Nephron (organoid): ENCODE data around the gene FAM222A.

ENCODE experiments used
- H3K27ac Mint-ChIP-seq, 3 experiments: 2 replicates each; pipeline ENCODE4 v1.8.0; 2020; ENCODE audit warnings: mixed read lengths in 3 of 3, mild to moderate bottlenecking in 2 of 3, moderate library complexity in 1 of 3
- H3K27me3 Mint-ChIP-seq: 2 replicates; pipeline ENCODE4 v1.8.0; 2021; ENCODE audit warnings: low read depth, mild to moderate bottlenecking, moderate library complexity, mixed read lengths
- H3K36me3 Mint-ChIP-seq: 2 replicates; pipeline ENCODE4 v1.8.0; 2020; ENCODE audit warnings: low read depth, mixed read lengths
- H3K4me1 Mint-ChIP-seq: 2 replicates; pipeline ENCODE4 v1.8.0; 2020; ENCODE audit warnings: mixed read lengths
- H3K4me3 Mint-ChIP-seq, 3 experiments: 2 replicates each; pipeline ENCODE4 v1.8.0; 2020; ENCODE audit warnings: mild to moderate bottlenecking in 3 of 3, mixed read lengths in 3 of 3, moderate library complexity in 2 of 3
- H3K9me3 Mint-ChIP-seq: 2 replicates; pipeline ENCODE4 v1.8.0; 2020; ENCODE audit warnings: mixed read lengths
- CTCF ChIP-seq, 3 experiments: fragments of 200-600 bp; sonication (generic); IDR thresholded peaks; one replicate each; pipeline ENCODE4 v1.5.0; 2021; ENCODE audit warnings: antibody characterized with exemption in 3 of 3; ENCODE audit not compliant: unreplicated experiment in 3 of 3

FAM222A gene

GRCh38 chr12:109807954-109808643, 94.5 kb downstream of the FAM222A start:
- no peak overlapping the region for H3K27ac Mint-ChIP-seq
- no peaks in the 10 kb centered on the region for H3K9me3 Mint-ChIP-seq
- H3K27me3 Mint-ChIP-seq = no peaks in the 10 kb centered on the region
- no peaks in the 10 kb centered on the region for H3K36me3 Mint-ChIP-seq
- H3K4me3 Mint-ChIP-seq = no peak overlapping the region
- no peaks in the 10 kb centered on the region for H3K4me1 Mint-ChIP-seq
- no peak for TF ChIP-seq CTCF (IDR thresholded peaks at IDR 0.05; ENCODE audit: unreplicated experiment in 3 of 3)

- Mint-ChIP-seq H3K36me3 (no peaks in the 10 kb centered on the region), H3K4me3 (no peak overlapping the region), H3K4me1 (no peaks in the 10 kb centered on the region), H3K27ac (no peak overlapping the region), H3K27me3 (no peaks in the 10 kb centered on the region), H3K9me3 (no peaks in the 10 kb centered on the region)
- no peak for TF ChIP-seq CTCF (IDR thresholded peaks at IDR 0.05; ENCODE audit: unreplicated experiment in 3 of 3)
These were observed 95.4 kb downstream of the FAM222A start for GRCh38 chr12:109808876-109809646.

GRCh38 chr12:109810954-109811623, 97.5 kb downstream of the FAM222A start:
- H3K27me3 Mint-ChIP-seq = no peaks in the 10 kb centered on the region
- no peaks in the 10 kb centered on the region for H3K36me3 Mint-ChIP-seq
- no peak overlapping the region for H3K4me3 Mint-ChIP-seq
- TF ChIP-seq CTCF (IDR thresholded peaks at IDR 0.05; ENCODE audit: unreplicated experiment in 3 of 3) = no peak
- H3K27ac Mint-ChIP-seq = no peak overlapping the region
- H3K9me3 Mint-ChIP-seq = no peaks in the 10 kb centered on the region
- no peaks in the 10 kb centered on the region for H3K4me1 Mint-ChIP-seq

GRCh38 chr12:109811624-109811995, 98.0 kb downstream of the FAM222A start:
- H3K36me3 Mint-ChIP-seq = no peaks in the 10 kb centered on the region
- no peak for TF ChIP-seq CTCF (IDR thresholded peaks at IDR 0.05; ENCODE audit: unreplicated experiment in 3 of 3)
- H3K4me3 Mint-ChIP-seq = no peak overlapping the region
- no peaks in the 10 kb centered on the region for H3K9me3 Mint-ChIP-seq
- no peak overlapping the region for H3K27ac Mint-ChIP-seq
- no peaks in the 10 kb centered on the region for H3K27me3 Mint-ChIP-seq
- no peaks in the 10 kb centered on the region for H3K4me1 Mint-ChIP-seq

- Mint-ChIP-seq H3K9me3 (no peaks in the 10 kb centered on the region), H3K36me3 (no peaks in the 10 kb centered on the region), H3K4me1 (no peaks in the 10 kb centered on the region), H3K27ac (no peak overlapping the region), H3K4me3 (no peak overlapping the region), H3K27me3 (no peaks in the 10 kb centered on the region)
- TF ChIP-seq CTCF (IDR thresholded peaks at IDR 0.05; ENCODE audit: unreplicated experiment in 3 of 3) = no peak
These were observed 100.3 kb downstream of the FAM222A start for GRCh38 chr12:109813810-109814416.
